Fibroblast of skin of abdomen (primary cell): ENCODE results near the gene TRPM2. TPM values are rescaled to one million over a fixed set of nuclear protein-coding genes. Genes with fewer than 3 reads are reported as not detected.

ENCODE experiments used
- DNase-seq: peaks from one replicate; pipeline ENCODE4 v3.0.0-alpha.2; 2013
- polyA plus RNA-seq, 2 experiments: library from polyadenylated mRNA; unstranded; fragments of 120-200 nt; gene quantifications; one replicate each; pipeline ENCODE4 v1.2.1, GENCODE V29; 2013; ENCODE audit not compliant: insufficient read length in 2 of 2

Gene TRPM2
- polyA plus RNA-seq (2013, experiment 1 of 2; ENCODE audit: insufficient read length): 0.08 TPM
- 0.12 TPM for polyA plus RNA-seq (2013, experiment 2 of 2; ENCODE audit: insufficient read length)

DNA sequence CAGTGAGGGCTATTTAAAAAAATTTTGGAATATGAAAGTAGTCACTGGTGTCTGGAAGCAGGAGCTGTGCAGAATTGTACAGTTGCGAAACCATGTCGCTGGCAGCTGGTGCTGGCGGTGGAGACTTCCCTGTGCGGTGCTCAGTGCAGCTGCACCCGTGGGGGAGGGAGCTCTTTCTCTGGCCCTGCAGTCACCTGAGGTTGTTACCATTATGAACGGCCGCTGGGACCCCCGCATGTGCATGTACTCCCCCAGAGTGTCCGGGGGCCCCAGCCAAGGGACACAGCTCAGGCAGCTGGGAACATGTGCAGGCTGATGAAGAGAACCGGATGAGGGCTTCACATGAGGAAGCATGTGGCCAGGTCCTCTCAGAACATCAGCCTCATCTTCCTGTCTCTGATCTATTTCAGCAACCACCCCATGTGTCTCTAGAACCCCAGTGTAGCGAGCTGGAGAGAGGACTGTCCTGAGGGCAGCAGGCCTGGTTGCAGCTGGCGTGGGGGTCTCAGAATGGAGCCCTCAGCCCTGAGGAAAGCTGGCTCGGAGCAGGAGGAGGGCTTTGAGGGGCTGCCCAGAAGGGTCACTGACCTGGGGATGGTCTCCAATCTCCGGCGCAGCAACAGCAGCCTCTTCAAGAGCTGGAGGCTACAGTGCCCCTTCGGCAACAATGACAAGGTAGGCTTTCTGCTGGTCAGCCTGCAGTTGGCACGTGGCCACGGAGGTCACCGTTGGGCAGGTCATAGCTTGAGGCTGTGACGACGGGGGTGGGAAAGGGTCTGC, at the start of gene TRPM2:
TSS of gene TRPM2 (plus strand) at position 431 of the 780 bp plus-strand sequence. CDS start at position 511, 80 bp downstream.
- DNase-seq: no peak

- DNase-seq: no peak
Observed at GRCh38 chr21:44304011-44304616, 49.3 kb upstream of the TRPM2 start.

DNA sequence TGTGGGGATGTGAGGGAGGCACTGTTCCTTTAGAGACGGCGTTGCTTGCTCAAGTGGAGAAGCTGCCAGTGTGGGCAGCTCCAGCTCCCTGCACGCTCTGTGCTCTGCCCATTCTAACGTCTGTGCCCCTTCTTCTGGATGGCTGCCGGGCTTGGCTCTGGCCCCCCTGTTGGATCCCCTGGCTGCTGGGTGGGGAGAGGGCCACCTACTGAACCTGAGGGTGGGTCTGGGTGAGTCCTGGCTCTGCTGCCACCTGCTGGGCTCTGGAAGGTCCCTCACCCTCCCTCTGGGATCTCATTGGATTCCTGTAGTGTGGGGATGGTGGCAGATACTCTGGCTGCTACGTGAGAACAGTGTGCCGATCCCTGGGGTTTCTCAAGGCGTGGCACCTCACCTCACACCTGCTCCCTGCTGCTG, 48.5 kb upstream of the TRPM2 start:
- peak; percentile 31 for DNase-seq

GRCh38 chr21:44305691-44306090, 47.7 kb upstream of the TRPM2 start:
- DNase-seq: no peak

DNA sequence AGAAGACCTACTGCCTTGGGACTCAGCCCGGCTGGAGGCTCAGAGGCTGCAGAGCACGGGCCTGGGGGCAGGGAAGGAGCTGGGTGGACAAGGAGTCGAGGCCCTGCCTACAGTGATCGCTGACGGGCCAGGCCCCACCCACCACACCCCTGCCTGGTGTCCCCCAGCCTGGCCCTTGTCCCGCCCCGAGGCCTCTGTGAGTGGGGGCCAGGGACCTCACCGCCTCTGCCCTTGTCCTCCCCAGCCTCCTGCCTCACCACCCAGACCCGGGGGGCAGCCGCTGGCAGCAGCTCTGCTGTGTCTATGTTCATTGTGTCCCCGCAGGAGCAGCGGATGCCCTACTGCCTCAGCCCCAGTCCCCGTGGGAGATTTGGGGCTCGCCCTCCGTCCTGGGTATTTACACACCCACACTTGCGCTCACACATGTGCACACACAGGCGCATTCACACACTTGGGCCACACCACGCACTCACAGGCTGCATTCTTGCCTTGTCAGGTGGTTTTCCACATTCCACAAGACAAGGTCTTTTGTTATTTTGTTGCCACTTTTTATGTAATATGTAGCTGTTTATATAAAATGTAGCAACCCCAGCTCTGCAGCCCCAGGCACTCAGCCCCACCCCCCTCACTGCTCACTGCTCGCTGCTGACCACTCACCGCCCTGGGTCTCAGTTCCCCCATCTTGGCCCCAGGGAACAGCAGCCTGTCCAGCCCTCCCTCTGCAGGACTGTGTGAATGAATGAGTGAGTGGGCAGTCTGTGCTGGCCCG, 46.3 kb upstream of the TRPM2 start:
- DNase-seq: no peak

- DNase-seq: no peak
Observed at GRCh38 chr21:44310628-44311507, 42.6 kb upstream of the TRPM2 start.

GRCh38 chr21:44312089-44312488, 41.3 kb upstream of the TRPM2 start:
- DNase-seq: no peak

DNA sequence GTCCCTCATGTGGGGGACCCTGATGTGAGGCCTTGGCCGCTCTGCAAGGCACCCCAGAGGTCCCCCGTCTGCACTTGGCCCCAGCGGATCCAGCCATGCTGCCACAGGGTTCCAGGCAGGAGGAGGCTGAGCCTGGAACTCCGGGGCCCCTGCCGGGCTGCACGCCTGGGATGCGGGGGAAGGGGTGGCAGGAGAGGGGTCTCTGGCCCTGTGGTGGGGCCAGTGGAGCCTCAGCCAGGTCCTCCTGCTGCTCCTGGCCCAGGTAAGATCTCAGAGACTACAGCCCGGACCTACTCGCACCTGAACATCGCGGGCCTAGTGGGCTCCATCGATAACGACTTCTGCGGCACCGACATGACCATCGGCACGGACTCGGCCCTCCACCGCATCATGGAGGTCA, 40.7 kb upstream of the TRPM2 start:
- no peak for DNase-seq

DNA sequence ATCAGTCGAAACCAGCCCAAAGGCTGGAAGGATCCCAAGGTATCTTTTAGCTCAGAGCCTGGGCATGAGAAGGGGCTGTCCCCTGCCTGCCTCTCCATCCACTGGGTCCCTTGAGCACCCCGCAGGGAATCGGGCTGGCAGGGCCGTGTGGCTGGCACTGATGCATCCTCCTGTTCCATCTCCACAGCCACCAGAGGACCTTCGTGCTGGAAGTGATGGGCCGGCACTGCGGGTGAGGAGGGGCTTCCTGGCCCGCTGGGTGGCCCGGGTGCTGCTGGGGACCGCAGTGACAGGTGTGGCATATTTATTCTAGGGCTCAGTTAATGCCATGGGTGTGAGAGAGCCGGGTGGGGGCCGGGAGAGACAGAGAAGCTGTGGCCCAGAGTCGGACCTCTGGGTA, 40.0 kb upstream of the TRPM2 start:
- DNase-seq: no peak

DNA sequence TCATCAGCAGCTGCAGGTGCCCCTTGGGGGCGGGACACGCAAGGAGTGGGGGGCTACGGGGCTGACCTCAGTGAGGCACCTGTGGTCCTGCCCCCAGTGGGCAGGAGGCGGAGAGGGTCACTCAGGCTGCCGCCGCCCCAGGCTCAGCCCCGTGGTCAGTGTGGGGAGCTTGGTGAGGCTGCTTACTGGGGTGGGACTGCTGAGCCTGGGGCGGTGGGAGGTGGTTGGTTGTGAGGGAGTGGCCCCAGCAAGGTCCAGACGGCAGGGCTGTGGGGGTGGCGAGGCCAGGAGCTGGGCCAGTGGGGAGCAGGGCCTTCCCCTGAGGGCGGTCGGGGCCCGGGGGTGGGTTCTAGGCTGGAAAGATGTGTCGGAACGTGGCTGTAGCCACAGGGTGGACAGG, 39.3 kb upstream of the TRPM2 start:
- DNase-seq: no peak

DNA sequence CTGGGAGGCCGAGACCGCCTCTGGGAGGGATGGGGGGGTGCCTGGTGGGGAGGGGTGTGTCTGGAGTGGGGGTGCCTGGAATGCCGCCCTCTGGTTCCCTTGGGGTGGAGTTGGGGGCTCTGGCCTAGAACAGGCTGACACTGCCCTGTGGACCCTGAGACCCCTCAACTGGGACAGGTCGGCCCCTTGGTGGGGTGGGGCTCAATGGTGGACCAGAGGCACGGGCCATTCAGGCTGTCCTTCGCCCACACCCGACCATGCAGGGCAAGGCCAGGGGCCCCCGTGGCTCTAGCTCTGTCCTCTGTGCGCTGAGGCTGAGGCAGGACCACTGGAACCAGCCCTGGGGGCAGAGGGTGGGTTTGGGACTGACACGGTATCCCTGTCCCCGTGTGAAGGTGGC, 38.9 kb upstream of the TRPM2 start:
- DNase-seq: no peak

DNA sequence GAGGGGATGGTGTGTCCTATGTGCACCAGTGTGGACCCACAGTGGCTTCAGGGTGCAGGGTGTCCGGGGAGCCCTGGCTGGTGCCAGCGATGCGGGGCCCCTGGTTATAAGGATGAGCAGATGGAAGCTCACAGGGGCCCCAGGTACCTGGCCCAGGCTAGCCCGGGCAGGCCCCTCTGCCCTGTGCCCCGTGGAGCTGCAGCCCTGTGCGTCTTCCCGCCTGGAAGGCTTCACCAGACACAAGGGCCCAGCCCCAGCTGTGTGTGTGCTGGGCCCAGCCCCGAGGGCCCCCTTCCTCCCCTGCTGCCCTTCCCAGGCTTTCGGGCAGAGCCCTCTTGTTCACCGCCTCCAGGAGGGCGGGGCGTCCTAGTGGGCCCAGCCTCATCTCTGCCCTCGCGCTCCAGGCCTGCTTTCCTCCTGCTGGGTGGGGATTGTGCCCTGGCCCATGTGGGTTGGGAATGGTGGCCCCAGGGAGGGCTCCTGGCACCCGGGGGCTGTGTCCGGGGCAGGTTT, 37.7 kb upstream of the TRPM2 start:
- DNase-seq: no peak

- DNase-seq: no peak
Observed at GRCh38 chr21:44316277-44316900, 37.0 kb upstream of the TRPM2 start.

DNA sequence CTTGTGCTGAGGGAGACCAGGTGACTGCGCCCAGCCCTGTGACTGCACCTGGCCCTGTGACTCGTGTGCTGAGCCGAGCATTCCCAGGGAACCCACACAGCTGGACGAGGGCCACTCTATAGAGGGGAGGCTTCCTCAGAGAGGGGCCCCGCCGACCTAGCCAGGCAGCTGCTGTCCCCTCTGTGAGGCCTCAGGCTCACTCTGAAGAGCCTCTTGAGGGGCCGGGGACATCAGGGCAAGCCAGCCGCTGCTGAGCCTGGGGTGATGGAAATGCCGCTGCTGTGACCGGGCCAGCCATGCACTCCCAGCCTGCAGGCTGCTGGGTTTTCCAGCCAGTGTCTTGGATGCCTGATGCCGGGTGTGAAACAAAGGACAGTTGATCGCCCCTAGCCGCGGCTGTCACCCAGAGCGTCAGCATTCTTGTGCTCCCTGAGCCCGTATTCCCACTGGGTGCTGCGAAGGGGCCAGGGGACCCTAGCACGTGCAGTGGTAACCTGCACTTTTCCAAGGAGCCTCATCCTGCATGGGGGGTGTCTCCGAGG, 36.1 kb upstream of the TRPM2 start:
- no peak for DNase-seq

DNA sequence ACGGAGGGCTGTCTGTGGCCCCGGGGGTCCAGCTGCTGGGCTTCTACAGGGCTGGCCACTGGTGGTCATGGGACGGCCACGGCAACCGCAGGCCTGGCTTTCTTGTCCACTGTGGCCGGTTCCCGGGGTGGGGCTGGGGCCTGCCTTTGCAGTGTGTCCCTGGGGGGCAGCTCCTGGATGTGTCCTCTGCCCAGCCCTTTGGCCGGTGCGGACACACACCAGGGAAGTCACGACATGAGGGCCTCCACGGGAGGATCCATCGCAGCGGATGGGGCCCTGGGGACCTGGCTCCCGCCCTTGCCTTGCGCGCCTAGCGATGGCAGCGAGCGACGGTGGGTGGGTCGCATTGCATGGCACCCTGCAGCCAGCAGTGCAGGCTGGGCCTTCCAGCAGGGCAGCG, 35.5 kb upstream of the TRPM2 start:
- DNase-seq: no peak

DNA sequence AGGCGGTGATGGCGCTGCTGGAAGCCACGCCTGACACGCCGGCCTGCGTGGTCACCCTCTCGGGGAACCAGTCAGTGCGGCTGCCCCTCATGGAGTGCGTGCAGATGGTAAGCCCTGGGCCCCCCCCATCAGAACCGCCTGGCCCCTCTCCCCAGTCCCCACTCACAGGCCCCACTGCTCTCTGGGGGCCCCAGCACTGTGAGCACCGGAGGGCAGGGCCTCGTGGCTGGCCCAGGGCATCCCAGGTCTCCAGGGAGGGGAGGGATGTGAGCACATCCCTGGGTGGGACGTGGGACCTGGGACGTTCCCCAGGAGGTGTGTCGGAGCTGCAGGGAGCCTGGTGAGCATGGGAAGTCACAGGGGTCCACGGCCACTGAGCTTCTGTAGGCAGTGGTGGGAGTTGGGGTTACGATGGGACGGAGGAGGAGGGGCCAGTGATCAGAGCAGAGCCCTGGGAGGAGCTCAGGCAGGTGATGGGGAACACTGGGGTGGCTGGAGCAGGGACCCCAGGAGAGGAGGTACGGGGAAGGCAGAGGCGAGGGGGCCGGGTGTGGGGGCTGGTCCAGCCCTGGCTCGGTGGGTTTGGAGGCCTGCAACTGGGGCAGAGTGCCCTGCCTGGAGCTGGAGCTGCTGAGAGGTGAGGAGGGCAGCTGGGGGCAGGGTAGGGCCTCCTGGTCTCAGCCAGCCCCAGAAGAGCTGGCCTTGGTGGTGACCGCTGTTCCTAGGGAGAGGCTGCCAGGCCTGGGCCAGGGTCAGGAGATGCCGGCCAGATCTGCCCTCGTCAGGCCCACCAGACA, 34.7 kb upstream of the TRPM2 start:
- no peak for DNase-seq

- DNase-seq: no peak
Observed at GRCh38 chr21:44319407-44320065, 33.9 kb upstream of the TRPM2 start.

DNA sequence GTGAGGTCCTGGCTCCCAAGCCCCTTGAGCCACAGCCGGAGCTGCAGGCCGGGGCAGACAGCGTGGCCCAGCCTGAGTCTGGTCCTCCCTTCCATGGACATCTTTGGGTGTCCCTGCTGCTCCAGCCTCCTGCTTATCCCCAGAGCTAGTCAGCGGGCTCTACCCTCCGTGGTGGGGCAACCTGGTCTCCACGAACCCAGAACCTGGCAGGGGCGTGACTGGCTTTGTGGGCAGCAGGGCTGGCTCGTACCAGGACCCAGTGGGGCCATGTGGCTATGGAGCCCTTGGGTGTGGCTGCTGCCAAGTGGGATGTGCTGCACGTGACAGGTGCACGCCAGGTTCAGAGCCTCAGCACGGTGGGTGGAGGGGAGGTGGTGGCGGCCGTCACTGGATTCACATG, 32.6 kb upstream of the TRPM2 start:
- no peak for DNase-seq

GRCh38 chr21:44321846-44322450, 31.5 kb upstream of the TRPM2 start:
- no peak for DNase-seq
